Esophagus muscularis mucosa (tissue), 4 donors: ENCODE results near the gene SPATA9. TPM values are rescaled to one million over a fixed set of nuclear protein-coding genes. Genes with fewer than 3 reads are reported as not detected.
"Not testable (repeated sequence)": the region's sequence is repeated elsewhere in the genome, so short reads cannot be mapped to it uniquely, and the experiment has no call there.

Source experiments
- DNase-seq: peaks from one replicate; pipeline ENCODE4 v3.0.0-alpha.2; 2017; ENCODE audit errors: extremely low spot score
- H3K27ac ChIP-seq, 4 donors: fragments of 200-600 bp; sonication (generic); replicated peaks in 1 of 4; 1 replicate in 3 of 4; 2 replicates in 1 of 4; pipeline ENCODE4 v1.5.1; 2016 to 2019; ENCODE audit warnings: mild to moderate bottlenecking in 1 of 4
- H3K27me3 ChIP-seq, 4 donors: fragments of 200-600 bp; sonication (generic); one replicate each; pipeline versions ENCODE4 v1.5.1 to v1.6.0; 2016 to 2019
- H3K36me3 ChIP-seq, 4 donors: fragments of 200-600 bp; sonication (generic); one replicate each; pipeline ENCODE4 v1.5.1; 2016 to 2019
- H3K4me1 ChIP-seq, 4 donors: fragments of 200-600 bp; sonication (generic); one replicate each; pipeline ENCODE4 v1.5.1; 2016 to 2019
- H3K4me3 ChIP-seq, 4 donors: fragments of 200-600 bp; sonication (generic); 1 replicate in 2 of 4; 2 replicates in 2 of 4; pipeline ENCODE4 v1.5.1; 2016 to 2019; ENCODE audit warnings: mild to moderate bottlenecking in 4 of 4, moderate library complexity in 1 of 4
- H3K9me3 ChIP-seq, 4 donors: fragments of 200-600 bp; sonication (generic); 1 replicate in 3 of 4; 2 replicates in 1 of 4; pipeline ENCODE4 v1.5.1; 2016 to 2019
- CTCF ChIP-seq, 3 experiments: fragments of 200-600 bp in 2 of 3; fragments of 450-650 bp in 1 of 3; sonication (generic) in 2 of 3; IDR thresholded peaks; one replicate each; pipeline ENCODE4 v1.5.1; 2017 to 2019; ENCODE audit warnings: antibody characterized with exemption in 3 of 3, mild to moderate bottlenecking in 2 of 3, moderate library complexity in 1 of 3
- EP300 ChIP-seq: sonication (generic); formaldehyde crosslinking; IDR thresholded peaks from one replicate; pipeline ENCODE4 v1.6.1; 2017; ENCODE audit warnings: antibody characterized with exemption
- POLR2A ChIP-seq: fragments of 450-650 bp; IDR thresholded peaks from one replicate; pipeline ENCODE4 v1.6.1; 2017; ENCODE audit warnings: antibody characterized with exemption, moderate library complexity, mild to moderate bottlenecking, low read depth
- POLR2AphosphoS5 ChIP-seq, 2 donors: sonication (generic); formaldehyde crosslinking; IDR thresholded peaks; one replicate each; pipeline ENCODE4 v1.6.1; 2017; ENCODE audit warnings: antibody characterized with exemption in 2 of 2
- WGBS: methylation state at CpG from one replicate; pipeline ENCODE4 v1.1.5; 2018; 5-methylcytosine and 5-hydroxymethylcytosine counted together
- intact Hi-C: fragments of 100-400 bp; cut with DNase I; formaldehyde crosslinking; loops from one replicate; pipeline ENCODE4 v1.15.1; 2023
- total RNA-seq, 4 donors: library from RNA; depleted of rRNA; stranded (reverse); fragments of >200 nt; gene quantifications; one replicate each; pipeline versions ENCODE4 v1.1.0 to v1.2.1, GENCODE V29; 2016

SPATA9 gene
- total RNA-seq, 4 donors from 2014 or later: not detected

GRCh38 chr5:95709967-95710650 lies 27.3 kb upstream of the SPATA9 start:
- Histone ChIP-seq H3K9me3 (no peaks in the 10 kb centered on the region), H3K27me3 (no peaks in the 10 kb centered on the region), H3K4me3 (no peak overlapping the region), H3K4me1 (peaks cover 0 to 4% (median 2%) of the 10 kb centered on the region in 4 donors), H3K36me3 (no peaks in the 10 kb centered on the region), H3K27ac (no peak overlapping the region)
- intact Hi-C loops: no loop called here
- DNase-seq: no peak
- TF ChIP-seq CTCF (IDR thresholded peaks at IDR 0.05): no peak
- no peak for TF ChIP-seq POLR2A
- no peak for TF ChIP-seq EP300
- no peak for TF ChIP-seq POLR2AphosphoS5 (IDR thresholded peaks at IDR 0.05)
- WGBS: 76% methylated on average over 14 of the region's 15 CpGs

DNA sequence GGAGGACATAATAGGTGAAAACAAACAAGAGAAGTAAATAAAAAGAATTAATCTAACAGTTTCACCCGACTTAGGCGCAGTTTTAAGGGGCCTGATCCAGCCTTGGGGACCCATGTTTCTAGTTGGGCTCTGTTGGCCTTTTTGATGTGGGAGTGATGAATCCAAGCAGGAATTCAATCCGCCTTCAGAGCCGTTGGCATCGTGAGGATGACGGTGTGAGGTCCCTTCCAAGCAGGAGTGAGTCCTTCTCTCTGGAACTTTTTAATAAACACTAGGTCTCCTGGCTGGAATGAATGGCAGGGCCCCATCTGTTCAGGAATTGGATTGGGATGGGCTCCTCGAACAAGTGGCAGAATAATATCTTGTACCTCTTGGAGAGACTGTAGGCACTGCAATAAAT lies 26.1 kb upstream of the SPATA9 start:
- peaks cover 0 to 4% (median 2%) of the 10 kb centered on the region in 4 donors for H3K4me1 ChIP-seq
- H3K27me3 ChIP-seq: no peaks in the 10 kb centered on the region
- no peaks in the 10 kb centered on the region for H3K9me3 ChIP-seq
- no peak overlapping the region for H3K4me3 ChIP-seq
- no peak for DNase-seq
- no peak overlapping the region for H3K27ac ChIP-seq
- TF ChIP-seq CTCF (IDR thresholded peaks at IDR 0.05) (no peak), EP300 (no peak), POLR2A (no peak), POLR2AphosphoS5 (IDR thresholded peaks at IDR 0.05) (no peak)
- WGBS: 96% methylated on average over 7 of the region's 7 CpGs
- intact Hi-C loops: no loop called here
- no peaks in the 10 kb centered on the region for H3K36me3 ChIP-seq

DNA sequence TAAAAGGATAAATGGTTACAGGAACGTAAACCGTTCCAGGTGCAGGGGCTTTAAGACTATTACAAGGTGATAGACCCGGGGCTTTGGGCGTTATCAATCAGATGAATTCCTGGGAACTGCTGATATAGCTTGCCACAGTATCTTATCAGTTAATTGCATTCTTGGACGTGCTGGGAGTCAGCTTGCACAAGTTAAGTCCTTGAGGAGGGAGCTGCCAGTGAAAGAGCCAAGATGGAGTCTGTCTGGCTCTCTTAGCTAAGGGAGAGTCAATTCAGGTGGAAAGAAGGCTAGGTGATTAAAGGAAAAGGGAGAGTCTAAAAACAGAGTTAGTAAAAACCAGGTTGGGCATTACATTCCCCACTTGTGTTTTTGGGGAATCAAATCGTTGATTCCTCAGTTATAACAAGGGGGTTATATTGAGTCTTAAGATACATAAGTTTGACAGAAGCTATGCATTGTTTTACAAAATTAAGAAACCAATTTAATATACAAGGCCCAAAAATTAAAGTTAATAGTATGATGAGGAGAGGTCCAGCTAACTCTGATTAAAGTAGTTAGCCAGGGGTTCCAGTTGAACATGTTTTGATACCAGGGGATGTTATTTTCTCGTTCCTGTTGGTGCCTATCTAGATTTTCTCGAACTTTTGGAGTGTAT lies 24.9 kb upstream of the SPATA9 start:
- H3K9me3 ChIP-seq, H3K36me3 ChIP-seq, DNase-seq, H3K4me3 ChIP-seq, intact Hi-C loops, H3K27ac ChIP-seq, H3K4me1 ChIP-seq, H3K27me3 ChIP-seq: not testable (repeated sequence)
- WGBS: 82% methylated on average over 8 of the region's 8 CpGs

GRCh38 chr5:95707055-95707454 lies 24.3 kb upstream of the SPATA9 start:
- H3K27ac ChIP-seq: no peak overlapping the region
- no peaks in the 10 kb centered on the region for H3K9me3 ChIP-seq
- H3K4me3 ChIP-seq: no peak overlapping the region
- no peaks in the 10 kb centered on the region for H3K27me3 ChIP-seq
- no peak for DNase-seq
- no peak for TF ChIP-seq CTCF (IDR thresholded peaks at IDR 0.05)
- TF ChIP-seq POLR2AphosphoS5 (IDR thresholded peaks at IDR 0.05): no peak
- no peak for TF ChIP-seq POLR2A
- TF ChIP-seq EP300: no peak
- H3K4me1 ChIP-seq: peaks cover 0 to 3% (median 0%) of the 10 kb centered on the region in 4 donors
- H3K36me3 ChIP-seq: no peaks in the 10 kb centered on the region
- intact Hi-C loops: no loop called here
- 88% methylated on average over 9 of the region's 9 CpGs for WGBS

DNA sequence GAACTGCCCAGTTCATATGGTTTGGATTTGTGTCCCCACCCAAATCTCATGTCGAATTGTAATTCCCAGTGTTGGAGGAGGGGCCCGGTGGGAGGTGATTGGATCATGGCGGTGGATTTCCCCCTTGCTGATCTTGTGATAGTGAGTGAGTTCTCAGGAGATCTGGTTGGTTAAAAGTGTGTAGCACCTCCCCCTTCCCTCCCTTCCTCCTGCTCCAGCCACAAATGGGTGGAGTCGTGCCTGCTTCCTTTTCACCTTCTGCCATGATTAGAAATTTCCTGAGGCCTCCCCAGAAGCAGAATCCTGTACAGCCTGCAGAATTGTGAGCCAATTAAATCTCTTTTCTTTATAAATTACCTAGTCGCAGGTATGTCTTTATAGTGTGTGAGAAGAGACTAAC lies 23.4 kb upstream of the SPATA9 start:
- H3K9me3 ChIP-seq, H3K4me3 ChIP-seq, DNase-seq, intact Hi-C loops, H3K27ac ChIP-seq, H3K36me3 ChIP-seq, H3K27me3 ChIP-seq, H3K4me1 ChIP-seq: not testable (repeated sequence)
- WGBS: 91% methylated on average over 4 of the region's 5 CpGs

- Histone ChIP-seq H3K4me3 (no peak overlapping the region), H3K27me3 (no peaks in the 10 kb centered on the region), H3K4me1 (no peaks in the 10 kb centered on the region), H3K36me3 (no peaks in the 10 kb centered on the region), H3K9me3 (no peaks in the 10 kb centered on the region), H3K27ac (no peak overlapping the region)
- intact Hi-C loops: no loop called here
- no peak for DNase-seq
- WGBS: 81% methylated on average over 1 of the region's 1 CpG
- TF ChIP-seq POLR2AphosphoS5 (IDR thresholded peaks at IDR 0.05) (no peak), CTCF (IDR thresholded peaks at IDR 0.05) (no peak), EP300 (no peak), POLR2A (no peak)
These were observed 21.4 kb upstream of the SPATA9 start for GRCh38 chr5:95704150-95704549.
